VCaP (cell line): ENCODE data around the gene NYAP1.
"Not testable (repeated sequence)": the region's sequence is repeated elsewhere in the genome, so short reads cannot be mapped to it uniquely, and the experiment has no call there.

Experiments
- H3K27ac ChIP-seq: fragments of 450-650 bp; 2 replicates; pipeline ENCODE4 v1.5.1; 2017
- CTCF ChIP-seq: fragments of 450-650 bp; conservative IDR thresholded peaks from 2 replicates; pipeline ENCODE4 v1.5.1; 2017; ENCODE audit warnings: mild to moderate bottlenecking, moderate library complexity

The NYAP1 gene

GRCh38 chr7:100441641-100442535, 41.8 kb upstream of the NYAP1 start:
- no peak overlapping the region for H3K27ac ChIP-seq
- TF ChIP-seq CTCF = no peak

DNA sequence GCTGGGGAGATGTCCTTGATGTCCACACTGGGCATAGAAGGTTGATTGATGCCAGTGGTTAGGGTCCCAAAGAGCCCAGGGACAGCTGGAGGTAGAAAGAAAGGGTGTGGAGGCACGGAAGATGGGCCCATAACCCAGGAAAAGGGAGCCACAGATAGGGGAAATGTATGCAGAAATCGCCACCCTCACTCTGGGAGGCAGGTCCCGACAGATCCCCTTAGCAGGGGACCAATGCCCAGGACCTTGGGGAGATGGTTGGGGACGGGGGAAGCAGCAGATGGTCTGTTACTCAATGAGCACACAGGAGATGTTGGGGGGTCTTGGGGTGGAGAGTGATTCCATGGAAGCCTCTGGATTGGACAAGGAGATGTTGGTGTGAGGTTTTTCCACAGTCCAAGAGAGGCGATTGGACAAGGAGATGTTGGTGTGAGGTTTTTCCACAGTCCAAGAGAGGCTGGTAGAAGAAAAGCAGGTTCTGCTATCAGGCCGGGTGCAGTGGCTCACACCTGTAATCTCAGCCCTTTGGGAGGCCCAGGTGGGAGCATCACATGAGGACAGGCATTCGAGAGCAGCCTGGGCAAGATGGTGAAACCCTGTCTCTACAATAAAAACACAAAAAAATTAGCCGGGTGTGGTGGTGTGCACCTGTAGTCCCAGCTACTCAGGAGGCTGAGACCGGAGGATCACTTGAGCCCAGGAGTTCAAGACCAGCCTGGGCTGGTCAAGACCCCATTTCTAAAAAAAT, 40.5 kb upstream of the NYAP1 start:
- no peak overlapping the region for H3K27ac ChIP-seq

GRCh38 chr7:100444311-100445278, 39.1 kb upstream of the NYAP1 start:
- TF ChIP-seq CTCF = no peak
- no peak overlapping the region for H3K27ac ChIP-seq

More for the DNA sequence above, 40.5 kb upstream of the NYAP1 start:
- no peak for TF ChIP-seq CTCF

- TF ChIP-seq CTCF = no peak
- no peak overlapping the region for H3K27ac ChIP-seq
These were observed 37.7 kb upstream of the NYAP1 start for GRCh38 chr7:100446040-100446439.

DNA sequence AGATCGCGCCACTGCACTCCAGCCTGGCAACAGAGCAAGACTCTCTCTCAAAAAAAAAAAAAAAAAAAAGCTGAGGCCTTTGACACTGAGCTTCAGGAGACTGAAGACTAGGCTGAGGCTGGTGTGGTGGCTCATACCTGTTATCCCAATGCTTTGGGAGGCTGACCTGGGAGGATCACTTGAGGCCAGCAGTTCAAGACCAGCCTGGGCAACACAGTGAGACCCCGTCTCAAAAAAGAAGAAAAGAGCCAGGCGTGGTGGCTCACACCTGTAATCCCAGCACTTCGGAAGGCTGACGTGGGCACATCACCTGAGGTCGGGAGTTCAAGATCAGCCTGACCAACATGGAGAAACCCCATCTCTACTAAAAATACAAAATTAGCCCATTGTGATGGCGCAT, 36.4 kb upstream of the NYAP1 start:
- H3K27ac ChIP-seq = not testable (repeated sequence)

- no peak overlapping the region for H3K27ac ChIP-seq
- TF ChIP-seq CTCF = no peak
These were observed 34.4 kb upstream of the NYAP1 start for GRCh38 chr7:100449190-100449795.

DNA sequence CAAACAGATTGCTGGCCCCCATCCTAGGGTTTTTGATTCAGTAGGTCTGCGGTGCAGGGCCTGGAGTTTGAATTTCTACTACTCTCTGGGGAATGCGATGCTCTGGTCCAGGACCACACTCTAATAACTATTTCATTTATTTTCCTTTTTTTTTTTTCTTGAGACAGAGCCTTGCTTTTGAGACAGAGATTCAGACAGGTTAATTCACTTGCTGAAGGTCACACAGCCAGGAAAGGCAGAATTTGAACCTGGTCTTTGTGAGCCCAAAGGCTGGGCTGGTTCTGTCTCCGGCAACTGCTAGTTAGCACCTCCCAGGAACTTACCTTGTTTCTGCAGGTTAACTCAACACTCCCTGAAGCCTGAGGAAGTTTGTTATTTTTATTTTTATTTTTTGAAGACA, 31.2 kb upstream of the NYAP1 start:
- no peak overlapping the region for H3K27ac ChIP-seq
- no peak for TF ChIP-seq CTCF

GRCh38 chr7:100453854-100454253, 29.9 kb upstream of the NYAP1 start:
- not testable (repeated sequence) for H3K27ac ChIP-seq
